NCI-H446 treated with DMSO at 0.1 percent for 48 hours (cell line): ENCODE results near the gene ZBTB7A.

Source experiments
- DNase-seq: peaks from one replicate; lab custom pipeline; 2025; lab: John Stamatoyannopoulos, UW

Gene ZBTB7A

GRCh38 chr19:4053423-4054324 is 13.0 kb downstream of the ZBTB7A start:
- no peak for DNase-seq

GRCh38 chr19:4052993-4053422 is 13.7 kb downstream of the ZBTB7A start:
- DNase-seq = no peak

DNA sequence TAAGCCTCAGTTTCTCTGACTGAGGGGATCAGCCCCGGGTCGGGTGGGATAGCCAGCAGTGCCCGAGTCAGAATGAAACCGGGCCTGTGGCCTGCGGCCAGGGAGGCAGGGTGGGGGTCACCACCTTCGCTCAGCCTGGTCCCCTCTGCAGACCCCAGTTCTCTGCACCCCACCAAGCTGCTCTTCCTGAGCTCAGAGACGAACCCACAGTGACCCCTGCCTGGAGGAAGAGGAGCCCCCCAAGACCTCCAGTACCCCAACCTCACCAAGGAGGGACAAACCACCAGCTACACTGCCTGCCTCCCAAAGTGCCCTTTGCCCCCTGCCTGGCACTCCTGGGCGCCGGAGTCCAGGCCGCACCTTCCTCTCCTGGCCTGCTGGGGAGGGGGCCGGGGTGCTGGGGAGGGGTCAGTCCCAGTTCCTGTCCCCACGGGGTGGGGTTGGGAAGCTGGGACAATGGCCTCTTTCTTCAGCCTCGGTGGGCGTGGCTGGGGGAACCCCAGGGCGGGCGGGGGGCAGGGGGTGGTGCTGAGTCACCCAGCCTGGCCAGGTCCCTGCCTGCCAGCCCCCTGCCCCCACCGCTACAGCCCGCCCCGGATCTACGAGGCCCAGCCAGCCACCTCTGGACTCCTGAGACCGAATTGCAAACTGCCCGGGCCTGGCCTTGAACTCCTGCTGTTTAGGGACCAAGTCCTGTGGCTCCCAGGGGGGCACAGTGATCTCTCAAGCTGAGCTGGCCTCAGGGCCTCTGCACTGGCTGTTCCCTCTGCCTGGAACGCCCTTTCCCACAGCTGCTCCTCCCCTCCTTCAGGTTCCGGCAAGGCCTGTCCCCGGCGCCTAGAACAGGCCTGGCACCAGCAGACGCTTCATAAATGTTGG is 14.3 kb downstream of the ZBTB7A start:
- DNase-seq = no peak

- DNase-seq = no peak
Observed at GRCh38 chr19:4051175-4052101, 15.3 kb downstream of the ZBTB7A start.

- no peak for DNase-seq
Observed at GRCh38 chr19:4049432-4049831, 17.3 kb downstream of the ZBTB7A start.

DNA sequence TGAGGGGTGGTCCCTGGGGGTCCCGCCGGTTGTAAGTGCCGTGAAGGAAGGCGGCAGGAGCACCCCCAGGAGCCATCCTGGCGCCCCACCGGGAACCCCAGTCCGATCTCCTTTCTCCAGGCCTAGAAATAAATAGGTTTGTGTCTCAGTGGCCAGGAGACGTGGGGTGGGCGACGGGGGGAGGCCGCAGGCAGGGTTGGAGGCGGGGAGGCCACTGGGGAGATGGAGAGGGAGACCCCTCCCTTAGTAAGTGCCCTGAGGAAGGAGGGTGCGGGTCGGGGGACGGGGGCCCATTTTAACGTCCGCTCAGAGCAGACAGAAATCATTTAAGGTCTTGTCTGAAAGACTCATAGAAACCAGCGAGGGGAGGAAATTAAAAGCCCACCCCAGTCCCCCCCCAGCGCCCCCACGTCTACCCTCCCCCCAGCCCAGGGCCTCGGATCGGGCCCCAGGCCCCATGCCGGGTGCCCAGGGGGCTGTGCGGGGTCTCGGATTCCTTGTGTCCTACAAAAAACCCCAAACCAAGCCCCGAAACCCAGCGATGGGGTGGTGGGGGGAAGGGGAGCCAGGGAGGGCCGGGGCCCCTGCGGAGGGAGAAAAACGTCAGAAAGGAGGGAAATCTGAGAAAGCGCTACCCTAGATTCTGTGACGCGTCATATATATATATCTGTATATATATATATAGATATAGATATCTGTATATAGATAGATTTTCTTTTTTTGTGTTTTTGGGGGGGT is 19.6 kb downstream of the ZBTB7A start:
- no peak for DNase-seq

GRCh38 chr19:4046362-4046691 is 20.4 kb downstream of the ZBTB7A start:
- DNase-seq = no peak

DNA sequence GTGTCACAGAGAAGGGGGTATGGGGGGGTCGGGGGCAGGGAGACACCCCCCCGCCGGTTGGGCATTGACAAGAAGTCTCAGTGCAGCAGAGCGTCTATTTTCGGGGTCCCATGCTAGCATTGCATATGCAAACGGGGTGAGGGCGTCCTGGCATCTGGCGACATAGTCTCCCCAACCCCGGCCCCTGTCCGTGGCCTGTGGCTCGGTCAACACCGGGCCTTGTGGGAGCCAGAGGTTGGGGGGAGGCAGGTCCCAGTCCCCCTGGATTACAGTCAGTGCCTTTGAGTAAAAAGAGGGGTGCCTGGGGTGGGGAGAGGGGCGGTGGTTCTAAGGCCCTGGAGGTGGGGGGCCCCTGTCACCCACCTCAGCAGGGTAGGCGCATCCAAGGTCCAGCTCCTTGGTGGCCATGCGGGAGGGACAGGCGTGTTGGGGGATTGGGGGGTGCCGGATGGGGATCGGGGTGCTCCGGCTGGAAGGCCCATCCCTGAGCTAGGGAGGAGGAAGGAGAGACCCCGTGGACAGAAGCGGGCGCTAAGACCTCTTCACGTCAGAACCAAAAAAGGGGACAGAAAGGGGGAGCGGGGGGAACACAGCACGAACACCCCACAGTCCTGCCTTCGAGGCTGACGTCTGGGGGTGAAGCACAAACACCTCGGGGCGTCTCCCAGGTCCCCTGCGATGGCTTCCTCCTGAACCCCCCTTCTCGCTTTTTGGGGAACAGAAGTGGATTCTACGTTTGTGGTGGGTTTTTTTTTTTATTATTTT is 20.9 kb downstream of the ZBTB7A start:
- DNase-seq = no peak

DNA sequence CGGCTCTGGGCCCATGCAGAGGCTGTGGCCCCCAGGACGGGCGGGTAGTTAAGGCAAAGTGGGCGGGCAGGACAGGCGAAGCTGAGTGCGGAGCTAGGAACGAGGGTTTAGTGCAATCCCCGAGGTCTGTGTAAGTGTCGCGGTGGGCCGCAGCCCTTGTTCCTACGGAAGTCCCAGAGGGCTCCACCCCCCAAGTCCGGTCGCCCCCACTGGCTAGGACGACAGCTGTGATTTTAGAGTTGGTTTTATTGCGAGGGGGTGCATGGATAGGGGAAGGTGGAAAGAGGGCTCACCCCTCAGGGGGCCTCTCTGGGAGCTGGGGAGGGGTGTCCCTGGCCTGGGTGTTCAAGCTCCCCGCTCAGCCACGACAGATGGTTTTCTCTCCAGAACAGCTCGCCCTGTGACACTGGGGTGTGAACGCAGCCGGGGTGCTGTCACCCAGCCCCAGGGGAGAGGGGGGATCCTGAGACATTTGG is 21.7 kb downstream of the ZBTB7A start:
- DNase-seq = no peak

- DNase-seq = no peak
Observed at GRCh38 chr19:4043966-4044715, 22.6 kb downstream of the ZBTB7A start.

GRCh38 chr19:4043401-4043800 is 23.3 kb downstream of the ZBTB7A start:
- no peak for DNase-seq

DNA sequence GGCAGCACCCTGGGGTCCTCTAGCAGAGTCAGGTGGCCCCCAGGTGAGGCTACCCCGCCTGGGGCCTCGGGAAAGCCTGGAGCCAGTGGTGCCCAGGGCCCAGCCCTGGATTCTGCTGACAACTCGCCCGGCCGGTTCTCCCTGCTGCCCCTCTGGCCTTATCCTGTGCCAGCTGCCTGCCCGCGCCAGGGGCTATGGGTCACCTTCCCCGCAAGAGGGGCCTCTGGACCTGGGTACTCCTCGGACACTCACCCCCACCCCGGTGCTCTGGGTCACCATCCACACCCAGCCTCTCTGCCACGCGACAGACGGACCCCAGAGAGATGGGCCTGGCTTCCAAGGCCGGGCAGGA is 24.0 kb downstream of the ZBTB7A start:
- no peak for DNase-seq

GRCh38 chr19:4042064-4042730 is 24.5 kb downstream of the ZBTB7A start:
- DNase-seq = no peak

DNA sequence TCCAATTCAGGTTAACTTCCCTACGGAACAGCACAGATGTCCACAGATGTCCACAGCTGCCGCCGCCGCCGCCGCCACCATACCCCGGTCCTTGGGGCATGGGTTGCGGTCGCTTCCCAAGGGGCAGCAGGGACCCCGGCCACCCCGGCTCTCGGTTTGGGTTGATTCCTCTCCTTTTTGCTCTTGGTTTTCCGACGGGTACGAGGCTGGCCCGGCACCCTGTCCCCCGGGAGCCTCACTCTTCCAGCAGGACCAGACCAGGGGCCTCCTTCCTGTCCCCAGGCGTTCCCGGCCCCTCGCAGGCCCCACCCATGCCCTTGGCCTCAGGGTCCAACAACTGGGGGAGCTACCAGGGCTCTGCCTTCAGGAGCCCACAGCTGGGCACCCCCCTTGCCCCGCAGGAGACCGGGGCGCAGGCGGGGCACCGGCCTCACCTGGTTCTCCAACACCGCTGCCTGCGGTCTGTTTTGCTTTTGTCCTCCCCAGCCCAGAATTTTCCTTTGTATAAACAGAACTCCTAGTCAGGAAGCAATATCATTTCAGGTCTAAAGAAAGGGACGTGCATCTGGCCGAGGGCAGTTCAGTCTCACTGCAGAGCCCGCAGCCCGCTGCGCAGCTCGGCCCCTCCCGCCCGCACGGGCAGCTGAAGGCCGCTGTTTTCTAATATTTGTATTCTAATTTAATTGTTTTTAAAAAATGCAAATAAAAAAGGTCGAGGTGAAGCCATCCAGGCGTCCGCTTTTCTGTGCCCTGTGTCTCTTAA is 27.9 kb downstream of the ZBTB7A start:
- DNase-seq = no peak

DNA sequence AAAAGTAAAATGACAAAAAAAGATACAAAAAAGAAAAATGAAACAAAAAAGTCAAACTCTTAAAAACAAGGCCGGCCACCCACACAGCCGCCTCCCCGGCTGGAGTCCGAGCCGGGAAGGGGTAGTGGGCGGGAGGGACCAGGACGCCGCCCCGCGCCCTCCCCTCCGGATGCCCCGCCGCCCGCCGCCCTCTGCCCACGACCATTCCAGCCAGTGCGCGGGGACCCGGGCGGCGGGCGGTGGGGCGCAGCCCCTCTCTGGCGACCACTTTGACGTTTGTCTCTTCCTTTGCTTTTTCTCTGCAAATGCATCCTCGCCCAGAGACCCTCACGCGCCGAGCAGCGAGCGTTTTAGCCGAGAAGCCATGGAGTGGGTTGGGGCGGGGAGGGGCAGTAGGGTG is 28.6 kb downstream of the ZBTB7A start:
- DNase-seq = no peak

GRCh38 chr19:4037301-4037949 is 29.3 kb downstream of the ZBTB7A start:
- no peak for DNase-seq

DNA sequence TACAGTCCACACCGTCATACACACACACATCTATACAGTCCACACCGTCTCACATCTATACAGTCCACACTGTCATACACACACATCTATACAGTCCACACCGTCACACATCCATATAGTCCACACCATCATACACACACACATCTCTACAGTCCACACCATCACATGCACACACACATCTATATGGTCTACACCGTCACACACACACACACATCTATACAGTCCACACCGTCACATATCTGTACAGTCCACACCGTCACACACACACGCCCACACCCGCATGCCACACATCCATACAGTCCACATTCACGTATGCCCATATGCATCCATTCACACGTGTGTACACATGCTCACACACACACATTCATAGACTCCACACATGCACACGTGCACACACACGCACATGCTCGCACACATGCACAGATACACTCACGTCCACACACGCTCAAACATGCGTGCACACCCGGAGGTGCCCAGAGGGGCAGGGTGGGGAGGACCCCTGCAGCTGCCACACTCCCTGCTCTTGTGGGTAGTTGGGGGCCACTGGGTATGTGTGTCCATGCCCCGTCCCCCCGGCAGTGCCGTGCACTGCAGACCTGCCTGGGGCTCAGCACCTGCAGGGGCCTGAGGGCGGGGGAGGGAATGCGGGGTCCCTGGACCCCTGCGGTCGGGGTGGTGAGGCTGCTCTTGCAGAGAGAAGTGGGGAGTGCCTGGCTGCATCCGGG is 30.0 kb downstream of the ZBTB7A start:
- no peak for DNase-seq
